GM18520 (cell line): ENCODE results near the gene ELMO3.

Experiments used
- ATAC-seq: cut with Tn5 transposase; IDR thresholded peaks from one replicate; pipeline ENCODE4 v1.9.1; 2021; ENCODE audit not compliant: unreplicated experiment

ELMO3 gene

GRCh38 chr16:67252609-67253497 lies 53.9 kb downstream of the ELMO3 start:
- no peak for ATAC-seq
